ENCODE measurements around the gene CRABP1. TPM values are rescaled to one million over a fixed set of nuclear protein-coding genes. Genes with fewer than 3 reads are reported as not detected.

Gene CRABP1
- total and polyA plus RNA-seq, 3 experiments from 2014 or later, result not detected

- H3K27me3 Mint-ChIP-seq, result peaks cover 18 to 50% of the 10 kb centered on the region in 2 donors
- H3K9me3 Mint-ChIP-seq, result no peaks in the 10 kb centered on the region
- H3K27ac Mint-ChIP-seq, result no peak overlapping the region
- Histone ChIP-seq H3K36me3 (ENCODE audit: insufficient read depth, low read length) (no peaks in the 10 kb centered on the region), H3K27ac (ENCODE audit: low read depth, low read length) (no peak overlapping the region), H3K9me3 (ENCODE audit: low read length) (no peaks in the 10 kb centered on the region), H3K27me3 (ENCODE audit: insufficient read depth, low read length, poor library complexity, severe bottlenecking) (no peaks in the 10 kb centered on the region), H3K4me3 (ENCODE audit: low read length) (no peak overlapping the region), H3K4me1 (ENCODE audit: insufficient read depth, low read length) (no peaks in the 10 kb centered on the region)
- ChIA-PET POLR2A (no interaction called here), CTCF (no interaction called here)
- no peak for DNase-seq
- no peaks in the 10 kb centered on the region for H3K36me3 Mint-ChIP-seq
- H3K4me3 Mint-ChIP-seq, result no peak overlapping the region
- no peaks in the 10 kb centered on the region for H3K4me1 Mint-ChIP-seq
Measured at GRCh38 chr15:78384651-78385050, 44.5 kb downstream of the CRABP1 start.

DNA sequence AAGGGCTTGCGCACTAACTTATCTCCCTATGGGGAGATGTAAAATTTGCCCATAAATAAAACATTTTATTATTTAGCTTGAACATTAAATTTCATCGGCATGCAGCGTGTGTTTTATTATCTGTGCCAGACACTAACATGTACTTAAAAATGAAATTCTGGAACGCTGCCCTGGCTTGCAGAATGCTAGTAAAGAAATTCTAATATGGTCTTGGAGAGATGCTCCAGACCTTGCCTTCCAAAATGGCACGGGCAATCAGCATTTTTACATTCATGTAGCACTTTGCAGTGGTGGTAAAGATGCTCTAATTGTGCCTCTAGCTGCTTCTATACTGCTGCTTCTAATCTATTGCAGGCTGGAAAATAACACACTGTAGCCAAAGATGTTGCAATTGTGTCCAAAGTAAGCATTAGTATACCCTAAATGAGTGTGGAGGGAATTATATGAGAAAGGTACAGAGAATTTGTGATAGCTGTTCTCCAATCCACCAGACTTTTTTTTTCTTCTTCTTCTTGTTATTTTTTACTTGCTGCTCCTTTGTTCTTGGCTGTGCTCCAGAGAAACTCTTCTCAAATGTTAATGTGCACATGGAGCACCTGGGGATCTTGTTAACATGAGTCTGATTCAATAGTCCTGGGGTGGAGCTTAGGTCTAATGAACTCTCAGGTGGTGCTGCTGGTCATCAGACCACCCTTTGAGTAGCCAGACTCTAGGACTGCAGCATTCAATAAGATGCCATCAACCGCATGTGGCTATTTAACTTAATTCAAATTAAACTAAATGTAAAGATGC lies 47.3 kb downstream of the CRABP1 start:
- Mint-ChIP-seq H3K36me3 (no peaks in the 10 kb centered on the region), H3K4me1 (no peaks in the 10 kb centered on the region), H3K27me3 (peaks cover 22 to 50% of the 10 kb centered on the region in 2 donors), H3K27ac (no peak overlapping the region), H3K4me3 (no peak overlapping the region), H3K9me3 (no peaks in the 10 kb centered on the region)
- no peak for DNase-seq
- H3K4me3 ChIP-seq (ENCODE audit: low read length), result no peak overlapping the region
- H3K27me3 ChIP-seq (ENCODE audit: insufficient read depth, low read length, poor library complexity, severe bottlenecking), result no peaks in the 10 kb centered on the region
- ChIA-PET CTCF (interaction anchor here (1.4 kb wide), 1 partner anchor 36 kb away, joined by 3 read pairs; no protein-coding TSS in a partner anchor), POLR2A (no interaction called here)
- no peaks in the 10 kb centered on the region for H3K4me1 ChIP-seq (ENCODE audit: insufficient read depth, low read length)
- H3K27ac ChIP-seq (ENCODE audit: low read depth, low read length), result no peak overlapping the region
- no peaks in the 10 kb centered on the region for H3K9me3 ChIP-seq (ENCODE audit: low read length)
- no peaks in the 10 kb centered on the region for H3K36me3 ChIP-seq (ENCODE audit: insufficient read depth, low read length)

DNA sequence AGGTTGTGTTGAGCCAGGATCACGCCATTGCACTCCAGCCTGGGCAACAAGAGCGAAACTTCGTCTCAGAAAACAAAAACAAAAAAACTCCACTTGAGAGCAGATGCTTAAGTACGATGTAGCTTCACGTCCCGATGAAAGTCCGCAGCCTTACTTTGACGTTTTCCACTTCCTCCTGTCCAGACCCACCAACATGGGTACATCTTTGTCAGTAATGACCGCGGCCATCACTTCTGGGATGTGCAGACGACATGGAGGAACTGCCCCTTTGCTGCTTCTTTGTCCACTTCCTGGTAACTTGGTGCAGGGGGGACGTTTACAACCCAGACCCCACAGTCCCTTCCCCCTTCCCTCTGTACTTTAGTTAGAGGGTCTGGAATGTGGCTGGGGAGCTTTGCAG lies 48.7 kb downstream of the CRABP1 start:
- no peaks in the 10 kb centered on the region for H3K36me3 Mint-ChIP-seq
- H3K4me1 ChIP-seq (ENCODE audit: insufficient read depth, low read length), result no peaks in the 10 kb centered on the region
- no peak overlapping the region for H3K27ac ChIP-seq (ENCODE audit: low read depth, low read length)
- CTCF ChIA-PET, result no interaction called here
- H3K9me3 ChIP-seq (ENCODE audit: low read length), result no peaks in the 10 kb centered on the region
- H3K4me1 Mint-ChIP-seq, result no peaks in the 10 kb centered on the region
- POLR2A ChIA-PET, result no interaction called here
- H3K27ac Mint-ChIP-seq, result no peak overlapping the region
- no peak for DNase-seq
- no peaks in the 10 kb centered on the region for H3K36me3 ChIP-seq (ENCODE audit: insufficient read depth, low read length)
- no peaks in the 10 kb centered on the region for H3K27me3 ChIP-seq (ENCODE audit: insufficient read depth, low read length, poor library complexity, severe bottlenecking)
- peaks cover 19 to 38% of the 10 kb centered on the region in 2 donors for H3K27me3 Mint-ChIP-seq
- H3K4me3 Mint-ChIP-seq, result no peak overlapping the region
- H3K4me3 ChIP-seq (ENCODE audit: low read length), result no peak overlapping the region
- H3K9me3 Mint-ChIP-seq, result no peaks in the 10 kb centered on the region

- Mint-ChIP-seq H3K4me3 (no peak overlapping the region), H3K27ac (no peak overlapping the region), H3K9me3 (no peaks in the 10 kb centered on the region), H3K27me3 (peaks cover 17 to 36% of the 10 kb centered on the region in 2 donors), H3K36me3 (no peaks in the 10 kb centered on the region), H3K4me1 (no peaks in the 10 kb centered on the region)
- Histone ChIP-seq H3K27me3 (ENCODE audit: insufficient read depth, low read length, poor library complexity, severe bottlenecking) (no peaks in the 10 kb centered on the region), H3K4me1 (ENCODE audit: insufficient read depth, low read length) (no peaks in the 10 kb centered on the region), H3K4me3 (ENCODE audit: low read length) (no peak overlapping the region), H3K36me3 (ENCODE audit: insufficient read depth, low read length) (no peaks in the 10 kb centered on the region), H3K9me3 (ENCODE audit: low read length) (no peaks in the 10 kb centered on the region), H3K27ac (ENCODE audit: low read depth, low read length) (no peak overlapping the region)
- ChIA-PET CTCF (no interaction called here), POLR2A (no interaction called here)
- no peak for DNase-seq
Measured at GRCh38 chr15:78389322-78389721, 49.2 kb downstream of the CRABP1 start.

DNA sequence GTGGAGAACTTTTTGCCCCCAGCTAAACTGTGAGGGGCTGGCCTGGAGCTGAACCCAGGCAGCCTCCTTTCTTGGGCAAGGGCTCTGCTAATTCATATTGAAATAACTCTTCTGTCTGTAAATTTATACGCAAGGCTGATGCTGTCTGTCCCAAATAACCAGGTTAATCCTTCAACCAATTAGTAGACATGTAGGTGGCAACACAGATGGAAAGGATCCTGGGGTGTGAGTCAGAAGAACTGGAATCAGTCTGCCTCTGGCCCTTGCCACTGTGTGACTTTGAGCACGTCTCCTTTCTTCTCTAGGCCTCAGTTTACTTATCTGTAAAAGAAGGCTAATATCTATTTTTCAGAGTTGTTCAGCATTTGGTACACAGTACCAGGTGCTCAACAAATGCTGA lies 49.6 kb downstream of the CRABP1 start:
- DNase-seq, result no peak
- H3K4me3 ChIP-seq (ENCODE audit: low read length), result no peak overlapping the region
- CTCF ChIA-PET, result no interaction called here
- no peaks in the 10 kb centered on the region for H3K27me3 ChIP-seq (ENCODE audit: insufficient read depth, low read length, poor library complexity, severe bottlenecking)
- Mint-ChIP-seq H3K4me3 (no peak overlapping the region), H3K4me1 (no peaks in the 10 kb centered on the region), H3K27me3 (peaks cover 17 to 32% of the 10 kb centered on the region in 2 donors), H3K27ac (no peak overlapping the region), H3K9me3 (no peaks in the 10 kb centered on the region), H3K36me3 (no peaks in the 10 kb centered on the region)
- no peaks in the 10 kb centered on the region for H3K4me1 ChIP-seq (ENCODE audit: insufficient read depth, low read length)
- POLR2A ChIA-PET, result no interaction called here
- H3K27ac ChIP-seq (ENCODE audit: low read depth, low read length), result no peak overlapping the region
- H3K36me3 ChIP-seq (ENCODE audit: insufficient read depth, low read length), result no peaks in the 10 kb centered on the region
- H3K9me3 ChIP-seq (ENCODE audit: low read length), result no peaks in the 10 kb centered on the region

DNA sequence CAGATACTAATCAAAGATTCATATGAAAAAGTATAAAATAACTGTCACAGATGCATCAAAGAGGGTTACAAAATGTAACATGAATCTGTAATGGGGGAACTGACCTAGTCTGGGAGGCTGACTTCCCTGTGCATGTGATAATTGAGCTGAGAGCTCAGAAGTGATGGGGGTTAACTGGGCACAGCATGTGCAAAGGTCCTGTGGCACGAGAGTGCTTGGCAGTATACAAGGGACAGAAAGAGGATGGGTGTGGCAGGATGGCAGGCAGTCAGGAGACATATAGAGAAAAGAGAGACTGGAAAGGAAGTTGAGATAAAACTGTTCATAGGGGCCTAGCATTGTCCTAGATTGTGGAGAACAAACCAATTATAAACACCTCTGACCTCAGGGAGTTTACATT lies 50.1 kb downstream of the CRABP1 start:
- Histone ChIP-seq H3K27me3 (ENCODE audit: insufficient read depth, low read length, poor library complexity, severe bottlenecking) (no peaks in the 10 kb centered on the region), H3K4me1 (ENCODE audit: insufficient read depth, low read length) (no peaks in the 10 kb centered on the region), H3K36me3 (ENCODE audit: insufficient read depth, low read length) (no peaks in the 10 kb centered on the region), H3K9me3 (ENCODE audit: low read length) (no peaks in the 10 kb centered on the region), H3K27ac (ENCODE audit: low read depth, low read length) (no peak overlapping the region), H3K4me3 (ENCODE audit: low read length) (no peak overlapping the region)
- no peak for DNase-seq
- Mint-ChIP-seq H3K4me3 (no peak overlapping the region), H3K4me1 (no peaks in the 10 kb centered on the region), H3K27me3 (peaks cover 16 to 27% of the 10 kb centered on the region in 2 donors), H3K9me3 (no peaks in the 10 kb centered on the region), H3K36me3 (no peaks in the 10 kb centered on the region), H3K27ac (no peak overlapping the region)
- ChIA-PET CTCF (no interaction called here), POLR2A (no interaction called here)

DNA sequence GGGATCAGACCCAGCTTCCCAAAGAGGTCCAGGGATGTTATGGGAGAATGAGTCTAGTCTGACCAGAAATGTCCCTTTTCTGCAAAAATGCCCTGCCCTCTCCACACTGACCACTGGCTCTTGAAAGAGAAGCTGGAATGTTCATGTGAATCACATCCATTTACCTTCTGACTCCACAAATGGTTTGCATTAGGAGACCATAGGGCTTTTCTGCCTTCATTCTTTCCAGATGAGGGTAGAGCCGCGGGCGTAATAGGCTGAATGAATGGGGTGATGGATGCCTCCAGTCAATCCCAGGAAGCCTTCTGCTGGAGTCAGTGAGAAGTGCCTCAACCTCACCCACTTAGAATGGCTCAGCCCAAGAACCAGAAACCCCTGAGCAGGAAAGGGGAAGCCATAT lies 50.7 kb downstream of the CRABP1 start:
- ChIA-PET CTCF (no interaction called here), POLR2A (no interaction called here)
- H3K4me1 ChIP-seq (ENCODE audit: insufficient read depth, low read length), result no peaks in the 10 kb centered on the region
- H3K27ac ChIP-seq (ENCODE audit: low read depth, low read length), result no peak overlapping the region
- no peak for DNase-seq
- H3K27me3 ChIP-seq (ENCODE audit: insufficient read depth, low read length, poor library complexity, severe bottlenecking), result no peaks in the 10 kb centered on the region
- H3K4me3 ChIP-seq (ENCODE audit: low read length), result no peak overlapping the region
- Mint-ChIP-seq H3K9me3 (no peaks in the 10 kb centered on the region), H3K4me3 (no peak overlapping the region), H3K36me3 (no peaks in the 10 kb centered on the region), H3K27ac (no peak overlapping the region), H3K27me3 (peaks cover 11 to 21% of the 10 kb centered on the region in 2 donors), H3K4me1 (no peaks in the 10 kb centered on the region)
- H3K9me3 ChIP-seq (ENCODE audit: low read length), result no peaks in the 10 kb centered on the region
- H3K36me3 ChIP-seq (ENCODE audit: insufficient read depth, low read length), result no peaks in the 10 kb centered on the region

DNA sequence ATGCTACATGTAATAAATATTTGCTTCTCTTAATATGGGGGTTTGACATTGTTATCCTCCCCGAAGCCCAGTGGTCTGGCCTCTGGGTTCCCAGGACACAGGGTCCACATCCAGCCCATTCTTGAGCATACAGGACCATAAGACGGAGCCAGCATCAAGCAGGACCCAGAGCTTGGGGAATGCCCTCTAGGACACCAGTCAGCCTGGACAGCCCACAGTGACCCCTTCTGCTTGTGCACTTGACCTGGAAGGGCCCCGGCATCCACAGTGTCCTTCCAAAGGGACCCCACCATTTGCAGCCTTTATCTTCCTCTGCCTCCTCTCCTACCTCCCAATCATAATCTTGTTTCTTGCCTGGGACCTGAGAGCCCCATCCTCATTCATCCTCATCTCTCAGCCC lies 51.6 kb downstream of the CRABP1 start:
- ChIA-PET POLR2A (no interaction called here), CTCF (no interaction called here)
- no peak for DNase-seq
- no peaks in the 10 kb centered on the region for H3K36me3 Mint-ChIP-seq
- H3K27me3 Mint-ChIP-seq, result peaks cover 7 to 13% of the 10 kb centered on the region in 2 donors
- no peak overlapping the region for H3K4me3 ChIP-seq (ENCODE audit: low read length)
- H3K36me3 ChIP-seq (ENCODE audit: insufficient read depth, low read length), result no peaks in the 10 kb centered on the region
- H3K27ac Mint-ChIP-seq, result peak overlapping the region in 1 of 8 donors; percentile 21
- no peak overlapping the region for H3K4me3 Mint-ChIP-seq
- H3K9me3 ChIP-seq (ENCODE audit: low read length), result no peaks in the 10 kb centered on the region
- no peaks in the 10 kb centered on the region for H3K4me1 Mint-ChIP-seq
- no peaks in the 10 kb centered on the region for H3K4me1 ChIP-seq (ENCODE audit: insufficient read depth, low read length)
- H3K27ac ChIP-seq (ENCODE audit: low read depth, low read length), result no peak overlapping the region
- H3K9me3 Mint-ChIP-seq, result no peaks in the 10 kb centered on the region
- no peaks in the 10 kb centered on the region for H3K27me3 ChIP-seq (ENCODE audit: insufficient read depth, low read length, poor library complexity, severe bottlenecking)
